Measurements from ENCODE around the gene TTC17. TPM values are rescaled to one million over a fixed set of nuclear protein-coding genes. Genes with fewer than 3 reads are reported as not detected.

The TTC17 gene
- total and polyA plus RNA-seq, 2 of the 8 experiments (the other 6 are each of a cell fraction or from before 2014, with no cell fraction given), result 65.1 to 80.1 TPM

- TF ChIP-seq, protein P1, sequence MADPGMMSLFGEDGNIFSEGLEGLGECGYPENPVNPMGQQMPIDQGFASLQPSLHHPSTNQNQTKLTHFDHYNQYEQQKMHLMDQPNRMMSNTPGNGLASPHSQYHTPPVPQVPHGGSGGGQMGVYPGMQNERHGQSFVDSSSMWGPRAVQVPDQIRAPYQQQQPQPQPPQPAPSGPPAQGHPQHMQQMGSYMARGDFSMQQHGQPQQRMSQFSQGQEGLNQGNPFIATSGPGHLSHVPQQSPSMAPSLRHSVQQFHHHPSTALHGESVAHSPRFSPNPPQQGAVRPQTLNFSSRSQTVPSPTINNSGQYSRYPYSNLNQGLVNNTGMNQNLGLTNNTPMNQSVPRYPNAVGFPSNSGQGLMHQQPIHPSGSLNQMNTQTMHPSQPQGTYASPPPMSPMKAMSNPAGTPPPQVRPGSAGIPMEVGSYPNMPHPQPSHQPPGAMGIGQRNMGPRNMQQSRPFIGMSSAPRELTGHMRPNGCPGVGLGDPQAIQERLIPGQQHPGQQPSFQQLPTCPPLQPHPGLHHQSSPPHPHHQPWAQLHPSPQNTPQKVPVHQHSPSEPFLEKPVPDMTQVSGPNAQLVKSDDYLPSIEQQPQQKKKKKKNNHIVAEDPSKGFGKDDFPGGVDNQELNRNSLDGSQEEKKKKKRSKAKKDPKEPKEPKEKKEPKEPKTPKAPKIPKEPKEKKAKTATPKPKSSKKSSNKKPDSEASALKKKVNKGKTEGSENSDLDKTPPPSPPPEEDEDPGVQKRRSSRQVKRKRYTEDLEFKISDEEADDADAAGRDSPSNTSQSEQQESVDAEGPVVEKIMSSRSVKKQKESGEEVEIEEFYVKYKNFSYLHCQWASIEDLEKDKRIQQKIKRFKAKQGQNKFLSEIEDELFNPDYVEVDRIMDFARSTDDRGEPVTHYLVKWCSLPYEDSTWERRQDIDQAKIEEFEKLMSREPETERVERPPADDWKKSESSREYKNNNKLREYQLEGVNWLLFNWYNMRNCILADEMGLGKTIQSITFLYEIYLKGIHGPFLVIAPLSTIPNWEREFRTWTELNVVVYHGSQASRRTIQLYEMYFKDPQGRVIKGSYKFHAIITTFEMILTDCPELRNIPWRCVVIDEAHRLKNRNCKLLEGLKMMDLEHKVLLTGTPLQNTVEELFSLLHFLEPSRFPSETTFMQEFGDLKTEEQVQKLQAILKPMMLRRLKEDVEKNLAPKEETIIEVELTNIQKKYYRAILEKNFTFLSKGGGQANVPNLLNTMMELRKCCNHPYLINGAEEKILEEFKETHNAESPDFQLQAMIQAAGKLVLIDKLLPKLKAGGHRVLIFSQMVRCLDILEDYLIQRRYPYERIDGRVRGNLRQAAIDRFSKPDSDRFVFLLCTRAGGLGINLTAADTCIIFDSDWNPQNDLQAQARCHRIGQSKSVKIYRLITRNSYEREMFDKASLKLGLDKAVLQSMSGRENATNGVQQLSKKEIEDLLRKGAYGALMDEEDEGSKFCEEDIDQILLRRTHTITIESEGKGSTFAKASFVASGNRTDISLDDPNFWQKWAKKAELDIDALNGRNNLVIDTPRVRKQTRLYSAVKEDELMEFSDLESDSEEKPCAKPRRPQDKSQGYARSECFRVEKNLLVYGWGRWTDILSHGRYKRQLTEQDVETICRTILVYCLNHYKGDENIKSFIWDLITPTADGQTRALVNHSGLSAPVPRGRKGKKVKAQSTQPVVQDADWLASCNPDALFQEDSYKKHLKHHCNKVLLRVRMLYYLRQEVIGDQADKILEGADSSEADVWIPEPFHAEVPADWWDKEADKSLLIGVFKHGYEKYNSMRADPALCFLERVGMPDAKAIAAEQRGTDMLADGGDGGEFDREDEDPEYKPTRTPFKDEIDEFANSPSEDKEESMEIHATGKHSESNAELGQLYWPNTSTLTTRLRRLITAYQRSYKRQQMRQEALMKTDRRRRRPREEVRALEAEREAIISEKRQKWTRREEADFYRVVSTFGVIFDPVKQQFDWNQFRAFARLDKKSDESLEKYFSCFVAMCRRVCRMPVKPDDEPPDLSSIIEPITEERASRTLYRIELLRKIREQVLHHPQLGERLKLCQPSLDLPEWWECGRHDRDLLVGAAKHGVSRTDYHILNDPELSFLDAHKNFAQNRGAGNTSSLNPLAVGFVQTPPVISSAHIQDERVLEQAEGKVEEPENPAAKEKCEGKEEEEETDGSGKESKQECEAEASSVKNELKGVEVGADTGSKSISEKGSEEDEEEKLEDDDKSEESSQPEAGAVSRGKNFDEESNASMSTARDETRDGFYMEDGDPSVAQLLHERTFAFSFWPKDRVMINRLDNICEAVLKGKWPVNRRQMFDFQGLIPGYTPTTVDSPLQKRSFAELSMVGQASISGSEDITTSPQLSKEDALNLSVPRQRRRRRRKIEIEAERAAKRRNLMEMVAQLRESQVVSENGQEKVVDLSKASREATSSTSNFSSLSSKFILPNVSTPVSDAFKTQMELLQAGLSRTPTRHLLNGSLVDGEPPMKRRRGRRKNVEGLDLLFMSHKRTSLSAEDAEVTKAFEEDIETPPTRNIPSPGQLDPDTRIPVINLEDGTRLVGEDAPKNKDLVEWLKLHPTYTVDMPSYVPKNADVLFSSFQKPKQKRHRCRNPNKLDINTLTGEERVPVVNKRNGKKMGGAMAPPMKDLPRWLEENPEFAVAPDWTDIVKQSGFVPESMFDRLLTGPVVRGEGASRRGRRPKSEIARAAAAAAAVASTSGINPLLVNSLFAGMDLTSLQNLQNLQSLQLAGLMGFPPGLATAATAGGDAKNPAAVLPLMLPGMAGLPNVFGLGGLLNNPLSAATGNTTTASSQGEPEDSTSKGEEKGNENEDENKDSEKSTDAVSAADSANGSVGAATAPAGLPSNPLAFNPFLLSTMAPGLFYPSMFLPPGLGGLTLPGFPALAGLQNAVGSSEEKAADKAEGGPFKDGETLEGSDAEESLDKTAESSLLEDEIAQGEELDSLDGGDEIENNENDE (IDR thresholded peaks at IDR 0.05; ENCODE audit: insufficient replicate concordance, low read length), result no peak
- TF ChIP-seq E2F6 (IDR thresholded peaks at IDR 0.05) (no peak), POLR2AphosphoS5 (IDR thresholded peaks at IDR 0.05; ENCODE audit: low read depth, low read length) (no peak), RBBP5 (IDR thresholded peaks at IDR 0.05; ENCODE audit: borderline replicate concordance, low read depth, low read length) (no peak), MAFK (IDR thresholded peaks at IDR 0.05; ENCODE audit: low read depth, low read length) (no peak), TEAD4 (IDR thresholded peaks at IDR 0.05; ENCODE audit: low read depth, low read length) (no peak), CBX5 (IDR thresholded peaks at IDR 0.05; ENCODE audit: low read depth, low read length) (no peak)
- TF ChIP-seq, protein P2, sequence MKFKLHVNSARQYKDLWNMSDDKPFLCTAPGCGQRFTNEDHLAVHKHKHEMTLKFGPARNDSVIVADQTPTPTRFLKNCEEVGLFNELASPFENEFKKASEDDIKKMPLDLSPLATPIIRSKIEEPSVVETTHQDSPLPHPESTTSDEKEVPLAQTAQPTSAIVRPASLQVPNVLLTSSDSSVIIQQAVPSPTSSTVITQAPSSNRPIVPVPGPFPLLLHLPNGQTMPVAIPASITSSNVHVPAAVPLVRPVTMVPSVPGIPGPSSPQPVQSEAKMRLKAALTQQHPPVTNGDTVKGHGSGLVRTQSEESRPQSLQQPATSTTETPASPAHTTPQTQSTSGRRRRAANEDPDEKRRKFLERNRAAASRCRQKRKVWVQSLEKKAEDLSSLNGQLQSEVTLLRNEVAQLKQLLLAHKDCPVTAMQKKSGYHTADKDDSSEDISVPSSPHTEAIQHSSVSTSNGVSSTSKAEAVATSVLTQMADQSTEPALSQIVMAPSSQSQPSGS (IDR thresholded peaks at IDR 0.05; ENCODE audit: low read length), result no peak
Observed at GRCh38 chr11:43410394-43410793, 51.7 kb downstream of the TTC17 start (continued).

All from H1 (cell line).